ENCODE measurements around the gene SYT13.

DNA sequence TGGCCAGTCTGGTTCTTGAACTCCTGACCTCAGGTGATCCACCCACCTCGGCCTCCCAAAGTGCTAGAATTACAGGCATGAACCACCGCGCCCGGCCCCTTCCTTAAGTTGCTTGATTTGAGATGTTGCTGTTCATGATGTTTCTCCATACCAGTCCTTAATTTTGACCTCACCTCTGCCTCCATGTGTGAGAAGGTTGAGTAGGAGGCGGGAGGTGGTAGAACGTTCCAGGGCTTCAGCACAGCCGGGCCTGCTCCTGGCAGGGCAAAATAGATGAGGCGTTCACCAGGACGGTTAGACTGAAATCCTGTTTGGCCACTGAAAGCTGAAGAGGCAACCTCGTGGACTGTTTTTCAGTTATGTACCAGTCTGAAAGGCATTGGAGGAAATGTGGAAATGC lies 48.3 kb upstream of the SYT13 start:
- TF ChIP-seq, protein P1, sequence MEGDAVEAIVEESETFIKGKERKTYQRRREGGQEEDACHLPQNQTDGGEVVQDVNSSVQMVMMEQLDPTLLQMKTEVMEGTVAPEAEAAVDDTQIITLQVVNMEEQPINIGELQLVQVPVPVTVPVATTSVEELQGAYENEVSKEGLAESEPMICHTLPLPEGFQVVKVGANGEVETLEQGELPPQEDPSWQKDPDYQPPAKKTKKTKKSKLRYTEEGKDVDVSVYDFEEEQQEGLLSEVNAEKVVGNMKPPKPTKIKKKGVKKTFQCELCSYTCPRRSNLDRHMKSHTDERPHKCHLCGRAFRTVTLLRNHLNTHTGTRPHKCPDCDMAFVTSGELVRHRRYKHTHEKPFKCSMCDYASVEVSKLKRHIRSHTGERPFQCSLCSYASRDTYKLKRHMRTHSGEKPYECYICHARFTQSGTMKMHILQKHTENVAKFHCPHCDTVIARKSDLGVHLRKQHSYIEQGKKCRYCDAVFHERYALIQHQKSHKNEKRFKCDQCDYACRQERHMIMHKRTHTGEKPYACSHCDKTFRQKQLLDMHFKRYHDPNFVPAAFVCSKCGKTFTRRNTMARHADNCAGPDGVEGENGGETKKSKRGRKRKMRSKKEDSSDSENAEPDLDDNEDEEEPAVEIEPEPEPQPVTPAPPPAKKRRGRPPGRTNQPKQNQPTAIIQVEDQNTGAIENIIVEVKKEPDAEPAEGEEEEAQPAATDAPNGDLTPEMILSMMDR (conservative IDR thresholded peaks at IDR 0.05) = no peak
- no peak for TF ChIP-seq EZH2 (IDR thresholded peaks at IDR 0.05; ENCODE audit: low read depth)

All from PC-9 (cell line).